HG03354 (cell line): ENCODE measurements around the gene SHANK1.

Experiments used
- ATAC-seq: cut with Tn5 transposase; IDR thresholded peaks from one replicate; pipeline ENCODE4 v1.9.1; 2021; ENCODE audit warnings: mild to moderate bottlenecking; ENCODE audit not compliant: unreplicated experiment, poor library complexity, severe bottlenecking

The SHANK1 gene

DNA sequence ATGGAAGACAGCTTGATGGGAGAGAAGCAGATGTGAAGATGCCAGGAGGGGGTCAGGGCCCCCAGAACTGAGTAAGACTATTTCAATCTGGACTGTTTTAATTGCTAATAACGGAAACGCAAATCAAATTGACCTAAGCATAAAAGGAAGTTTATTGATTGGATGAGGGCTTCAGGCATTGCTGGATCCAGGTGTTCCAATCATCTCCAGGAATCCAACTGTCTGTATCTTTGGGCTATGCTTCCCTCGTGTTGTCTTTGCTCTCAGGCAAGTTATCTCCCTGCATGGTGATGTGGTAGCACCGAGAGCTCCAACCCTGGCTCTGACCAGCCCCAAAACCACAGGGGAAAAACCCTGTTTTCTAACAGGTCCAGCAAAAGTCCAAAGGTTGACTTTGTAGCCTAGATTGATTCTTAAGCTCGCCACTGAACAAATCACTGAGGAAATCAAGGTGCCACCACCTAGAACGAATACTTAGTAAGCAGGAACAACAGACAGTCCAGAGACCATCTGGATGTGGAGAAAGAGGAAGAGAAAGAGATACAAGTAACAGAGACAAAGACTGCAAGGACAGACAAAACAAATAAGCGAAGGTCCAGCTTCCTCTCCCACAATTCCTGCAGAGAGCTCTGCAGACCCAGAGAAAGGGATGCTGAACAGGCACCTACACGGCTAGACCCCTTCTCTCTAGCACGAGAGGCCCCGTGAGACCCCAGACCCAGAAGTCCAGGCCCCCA lies 71.6 kb downstream of the SHANK1 start:
- ATAC-seq: no peak

DNA sequence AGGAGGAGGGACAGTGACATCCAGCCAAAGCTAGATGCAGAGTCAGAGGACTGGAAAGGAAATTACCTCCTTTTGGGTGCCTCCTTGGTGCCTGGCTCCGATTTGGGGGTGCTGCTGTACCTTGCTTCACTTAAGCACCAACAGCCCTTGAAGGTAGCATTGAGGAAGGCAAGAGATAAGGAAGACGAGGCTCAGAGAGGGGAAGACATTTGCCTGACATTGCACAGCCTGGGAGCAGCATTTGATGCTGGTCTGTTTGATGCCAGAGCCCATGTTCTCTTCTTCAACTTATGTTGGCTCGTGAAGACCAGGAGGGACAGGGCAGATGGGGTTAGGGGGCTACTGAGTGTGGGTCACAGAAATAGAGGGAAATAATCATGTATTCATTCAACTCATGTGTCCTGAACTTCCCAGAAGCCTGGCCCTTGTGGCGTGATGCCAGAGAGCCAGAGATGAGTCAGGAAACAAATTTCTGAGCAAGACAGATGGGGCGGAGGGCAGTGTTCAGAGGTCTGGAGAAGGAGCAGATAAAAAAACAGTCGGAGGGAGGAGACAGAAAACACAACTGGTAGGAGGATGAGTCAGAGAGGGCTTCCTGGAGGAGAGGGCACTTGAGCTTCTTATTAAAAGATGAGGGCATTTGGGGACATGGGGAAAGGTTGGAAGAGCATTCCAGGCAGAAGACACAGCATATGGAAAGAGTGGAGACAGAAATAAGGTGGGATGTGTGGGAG lies 73.4 kb downstream of the SHANK1 start:
- ATAC-seq: no peak

DNA sequence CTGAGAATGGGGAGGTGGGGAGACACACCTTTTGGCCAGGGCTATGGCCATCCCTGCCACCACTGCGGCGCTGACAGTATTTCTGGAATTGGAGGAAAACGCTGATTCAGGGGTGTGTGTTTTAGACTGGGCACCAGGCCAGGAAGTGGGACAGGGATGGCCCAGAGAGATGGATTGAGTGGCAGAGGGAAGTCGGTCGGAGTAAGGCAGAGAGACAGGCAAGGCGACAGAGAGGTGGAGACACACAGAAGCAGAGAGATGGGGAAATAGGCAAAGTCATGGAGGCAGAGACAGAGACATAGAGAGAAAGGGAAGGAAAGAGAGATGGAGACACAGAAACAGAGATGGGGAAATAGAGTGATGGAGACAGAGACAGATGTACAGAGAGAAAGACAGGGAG lies 74.5 kb downstream of the SHANK1 start:
- no peak for ATAC-seq

DNA sequence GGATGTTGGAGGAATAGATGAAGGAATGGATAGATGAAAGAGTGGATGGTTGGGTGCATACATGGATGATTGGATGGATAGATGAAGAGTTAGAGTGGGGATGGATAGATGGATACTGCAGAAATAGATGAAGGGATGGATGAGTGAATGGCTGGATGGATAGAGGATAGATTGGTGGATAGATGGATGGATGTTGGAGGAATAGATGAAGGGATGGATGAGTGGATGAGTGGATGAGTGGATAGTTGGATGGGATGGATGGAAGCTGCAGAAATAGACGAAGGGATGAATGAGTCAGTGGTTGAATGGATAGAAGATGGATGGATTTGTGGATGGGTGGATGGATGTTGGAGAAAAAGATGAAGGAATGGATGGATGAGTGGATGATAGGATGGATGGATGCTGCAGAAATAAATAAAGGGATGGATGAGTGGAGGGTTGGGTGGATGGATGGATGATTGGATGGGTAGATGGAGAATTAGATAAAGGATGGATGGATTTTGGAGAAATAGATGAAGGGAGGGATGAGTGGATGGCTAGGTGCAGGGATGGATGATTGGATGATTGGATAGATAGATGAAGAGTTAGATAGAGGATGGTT lies 75.2 kb downstream of the SHANK1 start:
- ATAC-seq: no peak

- ATAC-seq: no peak
These were observed 79.2 kb downstream of the SHANK1 start for GRCh38 chr19:50640368-50640767.

DNA sequence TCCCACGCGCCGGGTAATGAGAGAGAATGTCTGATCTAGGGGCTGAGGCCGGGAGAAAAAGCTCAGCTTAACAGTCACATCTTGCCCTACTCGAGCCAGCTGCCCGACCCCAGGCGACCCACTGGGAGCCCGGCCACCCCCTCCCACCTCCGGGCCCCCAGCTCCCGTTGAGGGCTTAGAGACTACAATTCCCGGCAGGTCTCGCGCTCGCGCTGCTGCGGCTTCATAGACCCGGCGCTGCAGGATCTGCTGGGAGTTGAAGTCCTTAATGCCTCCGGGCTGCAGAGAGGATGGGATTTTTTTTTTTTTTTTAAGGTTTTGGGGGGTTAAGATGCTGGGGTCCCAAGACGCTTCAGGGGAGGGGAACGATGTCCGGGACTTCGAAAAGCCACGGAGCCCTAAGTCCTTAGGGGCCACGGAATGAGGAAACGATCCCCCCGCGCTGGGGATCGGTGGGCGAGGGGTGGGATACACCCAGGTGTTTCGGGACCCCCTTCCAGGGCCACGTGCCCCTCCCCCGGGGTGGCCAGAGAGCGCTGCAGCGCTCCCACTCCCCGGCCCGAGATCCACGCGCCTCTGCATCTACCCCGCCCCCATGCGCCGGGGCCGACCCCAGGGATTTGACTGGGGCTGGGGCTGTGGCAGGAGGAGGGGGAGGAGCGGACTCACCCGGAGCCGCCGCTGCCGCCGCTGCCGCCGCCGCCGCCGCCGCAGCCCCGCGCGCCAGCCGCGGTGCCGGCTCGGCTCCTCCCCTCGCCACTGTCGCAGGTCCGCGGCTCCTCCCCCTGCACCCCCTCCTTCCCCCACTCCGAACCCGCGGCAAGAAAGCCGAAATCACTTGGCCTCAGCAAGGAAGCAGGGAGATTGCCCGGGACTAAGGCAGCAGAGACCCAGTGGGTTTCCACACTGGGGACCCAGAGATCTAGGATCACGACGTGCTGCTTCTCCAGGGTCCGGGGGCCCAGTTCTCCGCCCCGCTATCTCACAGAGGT lies 80.2 kb downstream of the SHANK1 start, which contains the start of gene SYT3:
TSS of gene SYT3 (minus strand) at position 761 of the 992 bp plus-strand sequence. CDS start 2,470 bp downstream, outside the sequence.
- ATAC-seq: no peak

DNA sequence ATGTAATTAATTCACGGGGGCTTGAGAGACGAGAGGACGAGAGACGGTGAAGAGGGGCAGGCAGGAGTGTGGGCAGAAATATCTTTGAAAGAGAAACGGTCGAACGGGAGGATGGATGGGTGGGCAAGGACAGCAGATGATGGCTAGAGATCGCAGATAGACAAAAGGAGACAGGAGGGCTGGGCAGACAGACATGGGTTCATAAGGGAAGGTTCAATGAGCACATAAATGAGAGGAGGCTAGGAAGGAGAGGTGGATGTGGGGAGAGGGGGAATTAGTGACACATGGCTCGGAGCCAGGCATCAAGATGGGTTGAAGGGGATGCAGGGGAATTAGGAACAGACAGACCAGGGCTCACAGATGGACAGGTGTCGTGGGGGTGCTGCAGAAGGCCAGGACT lies 81.0 kb downstream of the SHANK1 start:
- no peak for ATAC-seq

DNA sequence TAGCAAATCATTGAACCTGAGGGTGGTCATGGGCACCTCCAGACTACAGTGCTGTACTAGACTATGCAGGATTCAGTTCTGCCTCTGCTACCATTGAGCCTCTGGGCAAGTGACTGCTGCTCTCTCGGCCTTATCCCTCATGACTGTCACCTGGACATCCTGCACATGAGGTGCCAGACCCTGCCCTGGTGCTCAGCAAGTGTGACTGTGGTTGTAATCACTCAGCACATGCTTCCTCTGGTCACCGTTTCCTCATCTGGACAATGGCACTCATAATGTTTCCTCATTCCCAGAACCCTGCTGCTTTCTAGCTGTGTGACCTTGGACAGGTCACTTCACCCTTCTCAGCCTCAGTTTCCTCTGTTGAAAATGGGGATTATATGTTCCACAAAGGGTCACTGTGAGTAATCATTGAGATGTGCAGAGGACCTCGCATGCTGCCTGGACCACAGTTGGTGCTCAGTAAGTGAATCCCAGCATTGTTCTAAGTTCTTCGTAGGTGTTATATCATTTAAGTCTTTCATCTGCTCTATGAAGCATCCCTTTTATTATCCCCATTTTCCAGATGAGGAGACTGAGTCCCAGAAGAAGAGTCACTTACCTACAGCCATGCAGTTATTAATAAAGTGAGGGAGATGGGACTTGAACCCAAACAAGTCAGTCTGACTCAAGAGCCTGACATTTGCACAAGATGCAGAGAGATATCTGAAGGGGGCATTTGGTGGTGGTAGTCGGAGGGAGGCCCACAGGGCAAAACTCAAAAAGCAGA lies 83.1 kb downstream of the SHANK1 start:
- ATAC-seq: no peak

- no peak for ATAC-seq
These were observed 85.6 kb downstream of the SHANK1 start for GRCh38 chr19:50633973-50634372.

- no peak for ATAC-seq
These were observed 86.2 kb downstream of the SHANK1 start for GRCh38 chr19:50633359-50633758.

- ATAC-seq: no peak
These were observed 87.3 kb downstream of the SHANK1 start for GRCh38 chr19:50632151-50632835.

DNA sequence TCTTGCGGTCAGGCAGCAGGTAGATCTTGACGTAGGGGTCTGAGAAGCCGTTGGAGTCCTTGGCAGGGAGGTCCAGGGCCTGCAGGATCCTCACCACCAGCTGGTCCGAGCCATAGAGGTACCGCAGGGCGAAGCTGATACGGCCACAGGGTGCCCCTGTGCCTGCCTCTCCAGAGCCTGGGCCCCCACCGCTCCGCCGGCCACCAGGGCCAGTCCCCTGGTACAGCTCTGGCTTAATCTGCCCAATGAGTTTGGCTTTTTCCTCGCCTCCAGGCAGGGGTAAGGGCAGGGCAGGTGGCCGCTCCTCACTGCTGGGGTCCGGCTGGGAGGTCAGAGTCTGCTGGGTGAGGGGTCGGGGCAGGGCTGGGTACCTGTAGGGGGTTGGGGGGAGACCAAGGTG lies 89.8 kb downstream of the SHANK1 start:
- no peak for ATAC-seq

- no peak for ATAC-seq
These were observed 90.4 kb downstream of the SHANK1 start for GRCh38 chr19:50629194-50629593.

GRCh38 chr19:50628551-50628950 lies 91.1 kb downstream of the SHANK1 start:
- no peak for ATAC-seq

- ATAC-seq: no peak
These were observed 91.5 kb downstream of the SHANK1 start for GRCh38 chr19:50628146-50628545.

DNA sequence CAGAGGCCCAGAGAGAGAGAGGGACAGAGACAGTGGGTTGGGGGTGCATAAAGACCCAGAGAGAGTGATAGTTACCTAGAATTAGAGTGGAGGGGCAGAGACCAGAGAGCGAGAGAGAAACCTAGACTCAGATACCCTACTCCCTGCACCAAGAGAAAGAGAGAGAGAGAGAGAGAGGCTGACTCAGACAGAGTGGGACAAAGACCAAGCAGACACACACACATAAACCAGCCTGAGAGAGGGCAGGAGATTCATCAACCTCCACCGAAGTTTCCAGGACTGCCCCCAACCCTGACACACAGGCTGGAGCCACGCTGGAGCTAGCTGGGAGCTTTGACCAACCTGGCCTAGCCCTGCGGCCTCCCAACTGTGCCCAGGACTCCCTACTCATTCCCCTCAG lies 92.8 kb downstream of the SHANK1 start:
- no peak for ATAC-seq

GRCh38 chr19:50626011-50626410 lies 93.6 kb downstream of the SHANK1 start:
- no peak for ATAC-seq

DNA sequence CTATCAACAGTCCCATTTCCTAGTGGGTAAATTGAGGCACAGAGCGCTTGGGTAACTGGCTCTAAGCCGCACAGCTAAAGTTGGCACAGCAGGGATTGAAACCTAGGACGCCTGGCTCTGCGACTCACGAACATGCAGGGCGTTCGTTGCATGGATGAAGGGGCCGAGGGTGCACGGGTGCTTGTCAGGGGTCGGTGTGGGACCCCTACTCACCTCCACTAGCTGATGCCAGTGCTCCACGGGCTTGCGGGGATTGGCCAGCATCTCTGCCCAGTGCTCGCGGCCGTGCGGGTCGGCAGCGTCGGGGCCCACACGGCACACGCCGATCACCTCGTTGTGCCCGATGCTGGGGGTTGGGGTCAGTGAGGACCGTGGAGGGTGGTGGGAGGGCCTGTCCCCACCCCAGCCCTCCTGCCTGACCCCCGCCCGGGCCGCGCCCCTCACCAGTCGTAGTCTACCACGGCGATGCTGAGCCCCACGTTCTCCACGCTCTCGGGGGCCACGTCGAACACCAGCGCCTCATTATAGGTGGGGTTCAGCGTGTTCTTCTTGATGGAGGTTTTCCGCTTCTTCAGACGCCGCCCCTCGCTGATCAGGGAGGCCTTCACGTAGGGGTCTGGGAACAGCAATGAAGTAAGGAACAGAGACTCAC lies 94.5 kb downstream of the SHANK1 start:
- no peak for ATAC-seq
